IPS-NIHi7 (cell line): ENCODE data around the gene ZNF865.

Source experiments
- DNase-seq: peaks from one replicate; pipeline ENCODE4 v3.0.0; 2012; ENCODE audit warnings: mixed read lengths; ENCODE audit errors: extremely low spot score

Gene ZNF865

GRCh38 chr19:55605207-55605636 is 225 bp upstream of the ZNF865 start:
- DNase-seq = peak; percentile 90

DNA sequence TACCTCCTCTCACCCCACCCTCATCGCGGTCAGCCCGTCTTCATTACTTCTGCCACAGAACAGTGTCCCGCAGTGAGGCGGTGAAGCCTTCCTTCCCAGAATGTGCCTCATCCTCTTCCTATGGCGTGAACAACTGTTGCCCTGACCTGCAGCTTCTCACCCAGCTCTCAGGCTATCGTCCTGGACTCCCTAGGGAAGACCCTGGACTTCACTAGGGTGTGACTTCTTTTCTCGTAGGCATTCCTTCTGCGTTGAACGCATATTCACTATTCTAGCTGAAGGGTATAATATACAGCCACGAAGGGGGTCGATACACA is 982 bp downstream of the ZNF865 start:
- DNase-seq = no peak

- DNase-seq = no peak
Measured at GRCh38 chr19:55606817-55607216, 1.4 kb downstream of the ZNF865 start.

GRCh38 chr19:55609326-55609725 is 3.9 kb downstream of the ZNF865 start:
- no peak for DNase-seq

- no peak for DNase-seq
Measured at GRCh38 chr19:55611300-55611982, 6.0 kb downstream of the ZNF865 start.

- DNase-seq = no peak
Measured at GRCh38 chr19:55611983-55612645, 6.7 kb downstream of the ZNF865 start.

DNA sequence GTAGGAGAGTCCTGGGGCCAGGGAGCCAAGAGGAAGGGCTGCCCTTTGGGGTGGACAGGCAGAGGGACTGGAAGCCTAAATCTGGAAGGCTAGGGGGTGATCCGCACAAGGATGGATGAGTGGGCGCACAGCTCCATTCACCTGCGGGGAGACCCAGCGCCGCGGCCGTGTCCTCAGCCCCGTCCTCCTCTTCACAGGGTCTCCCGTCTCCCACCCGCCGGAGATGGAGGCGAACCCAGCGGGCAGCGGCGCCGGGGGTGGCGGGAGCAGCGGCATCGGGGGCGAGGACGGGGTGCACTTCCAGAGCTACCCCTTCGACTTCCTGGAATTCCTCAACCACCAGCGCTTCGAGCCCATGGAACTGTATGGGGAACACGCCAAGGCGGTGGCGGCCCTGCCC is 7.9 kb downstream of the ZNF865 start:
- no peak for DNase-seq

- no peak for DNase-seq
Measured at GRCh38 chr19:55613930-55614710, 8.7 kb downstream of the ZNF865 start.

DNA sequence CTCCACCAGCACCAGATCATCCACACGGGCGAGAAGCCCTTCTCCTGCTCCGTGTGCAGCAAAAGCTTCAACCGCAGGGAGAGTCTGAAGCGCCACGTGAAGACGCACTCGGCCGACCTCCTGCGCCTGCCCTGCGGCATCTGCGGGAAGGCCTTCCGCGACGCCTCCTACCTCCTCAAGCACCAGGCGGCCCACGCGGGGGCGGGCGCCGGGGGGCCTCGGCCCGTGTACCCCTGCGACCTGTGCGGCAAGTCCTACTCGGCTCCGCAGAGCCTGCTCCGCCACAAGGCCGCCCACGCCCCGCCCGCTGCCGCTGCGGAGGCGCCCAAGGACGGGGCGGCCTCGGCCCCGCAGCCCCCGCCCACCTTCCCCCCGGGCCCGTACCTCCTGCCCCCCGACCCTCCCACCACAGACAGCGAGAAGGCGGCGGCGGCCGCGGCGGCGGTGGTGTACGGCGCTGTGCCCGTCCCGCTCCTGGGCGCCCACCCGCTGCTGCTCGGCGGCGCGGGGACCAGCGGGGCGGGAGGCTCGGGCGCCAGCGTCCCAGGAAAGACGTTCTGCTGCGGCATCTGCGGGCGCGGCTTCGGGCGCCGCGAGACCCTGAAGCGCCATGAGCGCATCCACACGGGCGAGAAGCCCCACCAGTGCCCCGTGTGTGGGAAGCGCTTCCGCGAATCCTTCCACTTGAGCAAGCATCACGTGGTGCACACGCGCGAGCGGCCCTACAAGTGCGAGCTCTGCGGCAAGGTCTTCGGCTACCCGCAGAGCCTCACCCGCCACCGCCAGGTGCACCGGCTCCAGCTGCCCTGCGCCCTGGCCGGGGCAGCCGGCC is 9.5 kb downstream of the ZNF865 start:
- no peak for DNase-seq

GRCh38 chr19:55615543-55616394 is 10.3 kb downstream of the ZNF865 start:
- no peak for DNase-seq

DNA sequence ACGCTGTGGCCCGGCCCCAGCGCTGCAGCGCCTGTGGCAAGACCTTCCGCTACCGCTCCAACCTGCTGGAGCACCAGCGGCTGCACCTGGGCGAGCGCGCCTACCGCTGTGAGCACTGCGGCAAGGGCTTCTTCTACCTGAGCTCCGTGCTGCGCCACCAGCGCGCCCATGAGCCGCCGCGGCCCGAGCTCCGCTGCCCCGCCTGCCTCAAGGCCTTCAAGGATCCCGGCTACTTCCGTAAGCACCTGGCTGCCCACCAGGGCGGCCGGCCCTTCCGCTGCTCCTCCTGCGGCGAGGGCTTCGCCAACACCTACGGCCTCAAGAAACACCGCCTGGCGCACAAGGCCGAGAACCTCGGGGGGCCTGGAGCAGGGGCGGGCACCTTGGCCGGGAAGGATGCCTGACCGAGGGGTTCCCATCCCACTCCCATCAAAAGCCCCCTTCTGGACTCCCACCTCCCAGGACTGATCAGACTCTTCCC is 11.0 kb downstream of the ZNF865 start:
- no peak for DNase-seq

GRCh38 chr19:55617426-55617825 is 12.0 kb downstream of the ZNF865 start:
- DNase-seq = no peak

- no peak for DNase-seq
Measured at GRCh38 chr19:55618426-55618825, 13.0 kb downstream of the ZNF865 start.

DNA sequence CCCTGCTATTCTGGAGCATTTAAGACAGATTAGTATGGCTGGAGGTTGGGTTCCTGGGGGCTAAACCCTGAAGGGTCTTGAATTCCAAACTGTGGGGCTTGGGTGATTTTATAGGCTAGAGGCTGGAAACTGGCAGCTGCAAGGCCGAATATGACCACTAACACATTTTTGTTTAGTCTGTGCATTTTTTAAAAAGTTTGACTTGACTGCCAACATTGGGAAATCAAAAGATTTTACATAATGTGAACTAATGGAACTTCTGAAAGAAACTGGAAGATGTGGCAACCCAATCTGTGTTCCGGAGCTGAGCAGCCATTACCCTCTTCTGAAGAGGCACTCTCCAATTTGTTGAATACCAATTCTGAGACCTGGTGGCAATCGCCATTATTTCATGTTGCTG is 13.8 kb downstream of the ZNF865 start:
- no peak for DNase-seq

GRCh38 chr19:55620410-55621204 is 15.2 kb downstream of the ZNF865 start:
- no peak for DNase-seq

DNA sequence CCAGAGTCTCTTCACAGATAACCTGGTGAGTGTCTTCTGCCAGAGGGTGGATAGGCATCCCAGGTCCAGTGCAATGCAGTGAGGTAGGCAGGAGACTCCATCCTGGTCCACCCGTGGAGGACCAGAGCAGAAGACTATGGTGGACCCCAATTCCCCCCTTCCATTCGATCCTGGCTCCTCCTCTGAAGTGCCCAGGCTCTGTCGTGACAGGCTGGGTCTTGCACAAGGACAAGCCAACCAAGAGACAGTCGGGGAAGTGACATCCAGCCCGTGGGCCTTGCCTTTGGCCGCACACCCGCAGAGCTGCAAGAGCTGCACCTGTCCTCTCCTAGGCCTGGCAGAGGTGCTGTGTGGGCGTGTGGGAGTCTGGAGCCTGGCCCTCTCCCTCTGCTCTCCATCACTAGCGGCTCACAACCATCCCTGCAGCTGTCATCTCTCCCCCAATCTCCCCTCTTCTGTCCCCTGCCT is 15.8 kb downstream of the ZNF865 start:
- DNase-seq = no peak

DNA sequence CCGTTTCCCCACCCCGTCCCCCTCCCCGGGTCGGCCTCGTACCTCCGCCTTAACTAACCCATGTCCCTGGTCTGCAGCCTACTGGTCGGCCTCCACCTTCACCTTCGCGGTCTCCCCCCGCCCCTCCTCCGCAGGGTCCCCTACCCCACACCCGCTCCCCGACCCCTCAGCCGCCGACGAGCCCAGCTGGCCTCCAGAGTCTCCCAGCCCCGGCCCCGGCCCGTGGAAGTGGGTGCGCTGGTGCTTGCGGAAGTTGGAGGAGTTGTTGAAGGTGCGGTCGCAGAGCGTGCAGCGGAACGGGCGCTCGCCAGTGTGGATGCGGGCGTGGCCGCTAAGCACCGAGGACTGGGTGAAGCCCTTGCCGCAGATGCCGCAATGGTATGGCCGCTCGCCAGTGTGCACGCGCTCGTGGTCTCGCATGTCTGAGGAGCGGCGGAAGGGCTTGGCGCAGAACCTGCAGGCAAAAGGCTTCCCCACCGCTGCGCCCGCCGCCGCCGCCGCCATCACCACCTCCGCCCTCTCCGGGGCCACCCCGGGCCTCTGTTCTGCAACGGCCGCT is 16.3 kb downstream of the ZNF865 start:
- no peak for DNase-seq

- no peak for DNase-seq
Measured at GRCh38 chr19:55622242-55622969, 17.0 kb downstream of the ZNF865 start.

- DNase-seq = no peak
Measured at GRCh38 chr19:55623130-55623529, 17.7 kb downstream of the ZNF865 start.
